GM12878 (cell line): ENCODE measurements around the gene ERCC2. TPM values are rescaled to one million over a fixed set of nuclear protein-coding genes. Genes with fewer than 3 reads are reported as not detected.

ENCODE experiments used
- BACH1 ChIP-seq: fragments of 450-650 bp; IDR thresholded peaks from 2 replicates; pipeline ENCODE4 v1.6.1; 2017; ENCODE audit warnings: mild to moderate bottlenecking, borderline replicate concordance
- CHD1 ChIP-seq: IDR thresholded peaks from 2 replicates; pipeline ENCODE4 v1.6.1; 2012; ENCODE audit warnings: low read depth, low read length, improper control_type of control experiment
- FOXK2 ChIP-seq: fragments of 450-650 bp; IDR thresholded peaks from 2 replicates; pipeline ENCODE4 v1.6.1; 2017; ENCODE audit warnings: mild to moderate bottlenecking, moderate library complexity
- HCFC1 ChIP-seq: fragments of 150-350 bp; IDR thresholded peaks from 2 replicates; pipeline ENCODE4 v1.6.1; 2014; ENCODE audit warnings: low read length
- HDAC6 ChIP-seq: fragments of 200-600 bp; sonication (generic); IDR thresholded peaks from one replicate; pipeline ENCODE4 v1.8.0; 2017; ENCODE audit warnings: antibody characterized with exemption; ENCODE audit not compliant: unreplicated experiment
- JUND ChIP-seq: IDR thresholded peaks from 2 replicates; pipeline ENCODE4 v1.6.1; 2012; ENCODE audit warnings: low read depth, mild to moderate bottlenecking, low read length, improper control_type of control experiment, moderate library complexity
- KAT2A ChIP-seq: conservative IDR thresholded peaks from 2 replicates; pipeline ENCODE4 v1.6.1; 2011; ENCODE audit warnings: low read depth, low read length; ENCODE audit not compliant: control insufficient read depth
- NFXL1 ChIP-seq: fragments of 450-650 bp; IDR thresholded peaks from 2 replicates; pipeline ENCODE4 v1.6.1; 2017; ENCODE audit warnings: antibody characterized with exemption, mild to moderate bottlenecking, borderline replicate concordance
- NFYB ChIP-seq: IDR thresholded peaks from 2 replicates; pipeline ENCODE4 v1.6.1; 2011; ENCODE audit warnings: low read depth, mild to moderate bottlenecking, low read length, improper control_type of control experiment, moderate library complexity; ENCODE audit not compliant: insufficient read depth
- NKRF ChIP-seq: fragments of 450-650 bp; conservative IDR thresholded peaks from 2 replicates; pipeline ENCODE4 v1.6.1; 2017; ENCODE audit warnings: mild to moderate bottlenecking, moderate library complexity
- RB1 ChIP-seq: fragments of 450-650 bp; formaldehyde crosslinking; IDR thresholded peaks from 2 replicates; pipeline ENCODE4 v1.6.1; 2017; ENCODE audit warnings: mild to moderate bottlenecking, borderline replicate concordance
- RUNX3 ChIP-seq: IDR thresholded peaks from 2 replicates; pipeline ENCODE4 v1.6.1; 2012; ENCODE audit warnings: low read length, inconsistent platforms
- SIN3A ChIP-seq: IDR thresholded peaks from 2 replicates; pipeline ENCODE4 v1.6.1; 2012; ENCODE audit warnings: low read depth, low read length, improper control_type of control experiment
- SMAD1 ChIP-seq: fragments of 450-650 bp; IDR thresholded peaks from 2 replicates; pipeline ENCODE4 v1.6.1; 2018; ENCODE audit warnings: mild to moderate bottlenecking, low read depth; ENCODE audit not compliant: partially characterized antibody
- TCF12 ChIP-seq: IDR thresholded peaks from 2 replicates; pipeline ENCODE4 v1.6.1; 2011; ENCODE audit warnings: low read depth, mild to moderate bottlenecking, low read length
- TCF3 ChIP-seq: IDR thresholded peaks from 2 replicates; pipeline ENCODE4 v1.6.1; 2012; ENCODE audit warnings: low read depth, mild to moderate bottlenecking, low read length, borderline replicate concordance; ENCODE audit not compliant: insufficient read depth
- ZBTB4 ChIP-seq: fragments of 450-650 bp; formaldehyde crosslinking; IDR thresholded peaks from 2 replicates; pipeline ENCODE4 v1.4.0; 2022; ENCODE audit warnings: mild to moderate bottlenecking, moderate library complexity
- ZNF622 ChIP-seq: fragments of 450-650 bp; IDR thresholded peaks from 2 replicates; pipeline ENCODE4 v1.6.1; 2017; ENCODE audit warnings: mild to moderate bottlenecking, inconsistent platforms
- polyA plus RNA-seq, 11 experiments: library from polyadenylated mRNA; depleted of rRNA in 4 of 11; unstranded in 6 of 11; stranded (reverse) in 5 of 11; fragments of >200 nt; fragmentation: Nextera tagmentation in 4 of 11; fragmentation: Illumina TruSeq in 1 of 11; extraction: Ambion mirVana in 4 of 11; extraction: Trizol in 1 of 11; gene quantifications; 1 replicate in 1 of 11; 2 replicates in 10 of 11; pipeline versions ENCODE4 v1.2.1 to v1.2.3, GENCODE V29; 2011 to 2016; ENCODE audit warnings: inconsistent platforms in 2 of 11, missing spikeins in 2 of 11, low read depth in 1 of 11
- total RNA-seq, 4 experiments: library from RNA; depleted of rRNA in 3 of 4; stranded (reverse); fragments of >200 nt in 3 of 4; fragmentation: Illumina TruSeq in 1 of 4; extraction: Trizol in 1 of 4; gene quantifications; 2 replicates each; pipeline versions ENCODE4 v1.2.1 to v1.2.3, GENCODE V29; 2013 to 2021
- TF ChIP-seq, protein P1 (sequence below): fragments of 450-650 bp; IDR thresholded peaks from 2 replicates; pipeline ENCODE4 v1.6.1; 2017; ENCODE audit warnings: low read depth, mild to moderate bottlenecking, moderate library complexity
- TF ChIP-seq, protein P2 (sequence below): fragments of 450-650 bp; IDR thresholded peaks from 2 replicates; pipeline ENCODE4 v1.6.1; 2014; ENCODE audit warnings: mild to moderate bottlenecking

The ERCC2 gene
- total and polyA plus RNA-seq, 10 of the 15 experiments (the other 5 are each of a cell fraction or from before 2014, with no cell fraction given), result 1.3 to 40.1 (median 15.6) TPM

GRCh38 chr19:45406226-45407090 is 36.1 kb upstream of the ERCC2 start, which contains the start of gene POLR1G (continued):
- TF ChIP-seq, protein P1, sequence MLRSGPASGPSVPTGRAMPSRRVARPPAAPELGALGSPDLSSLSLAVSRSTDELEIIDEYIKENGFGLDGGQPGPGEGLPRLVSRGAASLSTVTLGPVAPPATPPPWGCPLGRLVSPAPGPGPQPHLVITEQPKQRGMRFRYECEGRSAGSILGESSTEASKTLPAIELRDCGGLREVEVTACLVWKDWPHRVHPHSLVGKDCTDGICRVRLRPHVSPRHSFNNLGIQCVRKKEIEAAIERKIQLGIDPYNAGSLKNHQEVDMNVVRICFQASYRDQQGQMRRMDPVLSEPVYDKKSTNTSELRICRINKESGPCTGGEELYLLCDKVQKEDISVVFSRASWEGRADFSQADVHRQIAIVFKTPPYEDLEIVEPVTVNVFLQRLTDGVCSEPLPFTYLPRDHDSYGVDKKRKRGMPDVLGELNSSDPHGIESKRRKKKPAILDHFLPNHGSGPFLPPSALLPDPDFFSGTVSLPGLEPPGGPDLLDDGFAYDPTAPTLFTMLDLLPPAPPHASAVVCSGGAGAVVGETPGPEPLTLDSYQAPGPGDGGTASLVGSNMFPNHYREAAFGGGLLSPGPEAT, result peak; percentile 100
- TF ChIP-seq BACH1 (no peak; the same call in 1 of the 2 replicates), KAT2A (no peak), RB1 (0 out of 2 replicates have a peak, but pooled peaks have one; percentile 96), CHD1 (peak; percentile 99), NFYB (no peak), ZNF622 (no peak), HDAC6 (no peak), HCFC1 (peak; percentile 58; the same call in 1 of the 2 replicates), NFXL1 (0 out of 2 replicates have a peak, but pooled peaks have one; percentile 55), NKRF (peak; percentile 93), ZBTB4 (CRISPR knock-in tag) (no peak), TCF12 (no peak), TCF3 (no peak), FOXK2 (peak; percentile 100), RUNX3 (peak; percentile 64; the same call in 1 of the 2 replicates), JUND (peak; percentile 99), SMAD1 (no peak), SIN3A (peak; percentile 88)
- TF ChIP-seq, protein P2, sequence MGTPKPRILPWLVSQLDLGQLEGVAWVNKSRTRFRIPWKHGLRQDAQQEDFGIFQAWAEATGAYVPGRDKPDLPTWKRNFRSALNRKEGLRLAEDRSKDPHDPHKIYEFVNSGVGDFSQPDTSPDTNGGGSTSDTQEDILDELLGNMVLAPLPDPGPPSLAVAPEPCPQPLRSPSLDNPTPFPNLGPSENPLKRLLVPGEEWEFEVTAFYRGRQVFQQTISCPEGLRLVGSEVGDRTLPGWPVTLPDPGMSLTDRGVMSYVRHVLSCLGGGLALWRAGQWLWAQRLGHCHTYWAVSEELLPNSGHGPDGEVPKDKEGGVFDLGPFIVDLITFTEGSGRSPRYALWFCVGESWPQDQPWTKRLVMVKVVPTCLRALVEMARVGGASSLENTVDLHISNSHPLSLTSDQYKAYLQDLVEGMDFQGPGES, result peak; percentile 22; the same call in 1 of the 2 replicates
